BE2C (cell line): ENCODE results near the gene NEU4. TPM values are rescaled to one million over a fixed set of nuclear protein-coding genes. Genes with fewer than 3 reads are reported as not detected.
"Not testable (repeated sequence)": the region's sequence is repeated elsewhere in the genome, so short reads cannot be mapped to it uniquely, and the experiment has no call there.

ENCODE experiments used
- DNase-seq: peaks from one replicate; pipeline ENCODE4 v3.0.0-alpha.2; 2020
- H3K27me3 ChIP-seq: fragments of 250-450 bp; sonication (Bioruptor Pico); 2 replicates; pipeline ENCODE4 v1.5.1; 2020; ENCODE audit warnings: mild to moderate bottlenecking
- H3K36me3 ChIP-seq: fragments of 250-450 bp; sonication (Bioruptor Pico); 2 replicates; pipeline ENCODE4 v1.5.1; 2020; ENCODE audit warnings: mild to moderate bottlenecking
- H3K4me1 ChIP-seq: fragments of 250-450 bp; sonication (Bioruptor Pico); 2 replicates; pipeline ENCODE4 v1.5.1; 2020
- H3K4me3 ChIP-seq: 2 replicates; pipeline ENCODE4 v1.5.1; 2011; ENCODE audit warnings: low read depth, low read length
- H3K9me3 ChIP-seq: fragments of 250-450 bp; sonication (Bioruptor Pico); 2 replicates; pipeline ENCODE4 v1.5.1; 2020
- CTCF ChIP-seq: IDR thresholded peaks from 2 replicates; pipeline ENCODE4 v1.5.1; 2012; ENCODE audit warnings: mild to moderate bottlenecking, low read depth, low read length
- polyA plus RNA-seq: library from polyadenylated mRNA; unstranded; fragments of >200 nt; gene quantifications from one replicate; pipeline ENCODE4 v1.2.1, GENCODE V29; 2012; ENCODE audit warnings: low read depth, missing spikeins; ENCODE audit not compliant: insufficient read length, insufficient read depth

The NEU4 gene
- 8.5 TPM for polyA plus RNA-seq

- 0 out of 2 replicates have a peak, but pooled peaks have one; percentile 0 for TF ChIP-seq CTCF
- Histone ChIP-seq H3K36me3 (no peaks in the 10 kb centered on the region), H3K9me3 (no peaks in the 10 kb centered on the region), H3K4me3 (no peak within 1 kb of the TSS), H3K4me1 (peaks cover 32% of the 10 kb centered on the region), H3K27me3 (no peaks in the 10 kb centered on the region)
- peak; percentile 51 for DNase-seq
These were observed at the start of gene NEU4 for GRCh38 chr2:241808721-241809382. NEU4 (plus strand) TSS chr2:241809193; CDS start chr2:241814485, 5,292 bp downstream.

- Histone ChIP-seq H3K4me1 (peaks cover 15% of the 10 kb centered on the region), H3K36me3 (peaks cover 22% of the 10 kb centered on the region)
- H3K9me3 ChIP-seq, H3K27me3 ChIP-seq, DNase-seq, H3K4me3 ChIP-seq: not testable (repeated sequence)
These were observed 49.1 kb upstream of the NEU4 start for GRCh38 chr2:241759893-241760292.

- DNase-seq, result peak; percentile 14
- no peaks in the 10 kb centered on the region for H3K9me3 ChIP-seq
- peaks cover 17% of the 10 kb centered on the region for H3K4me1 ChIP-seq
- H3K36me3 ChIP-seq, result peaks cover 22% of the 10 kb centered on the region
- no peaks in the 10 kb centered on the region for H3K27me3 ChIP-seq
- no peak overlapping the region for H3K4me3 ChIP-seq
- TF ChIP-seq CTCF, result no peak
These were observed 48.7 kb upstream of the NEU4 start for GRCh38 chr2:241760301-241760771.

- DNase-seq, result peak; percentile 23
- H3K27me3 ChIP-seq, result no peaks in the 10 kb centered on the region
- no peaks in the 10 kb centered on the region for H3K9me3 ChIP-seq
- peaks cover 17% of the 10 kb centered on the region for H3K4me1 ChIP-seq
- H3K4me3 ChIP-seq, result no peak overlapping the region; the same call in 1 of the 2 replicates
- TF ChIP-seq CTCF, result no peak
- peaks cover 9% of the 10 kb centered on the region for H3K36me3 ChIP-seq
These were observed 46.6 kb upstream of the NEU4 start for GRCh38 chr2:241762321-241762932.

GRCh38 chr2:241762933-241763369 lies 46.0 kb upstream of the NEU4 start:
- TF ChIP-seq CTCF, result no peak
- DNase-seq, result peak; percentile 15
- H3K4me1 ChIP-seq, result peaks cover 19% of the 10 kb centered on the region

GRCh38 chr2:241763551-241764274 lies 45.3 kb upstream of the NEU4 start:
- Histone ChIP-seq H3K4me1 (peaks cover 26% of the 10 kb centered on the region), H3K9me3 (no peaks in the 10 kb centered on the region), H3K27me3 (no peaks in the 10 kb centered on the region), H3K4me3 (no peak overlapping the region), H3K36me3 (peaks cover 9% of the 10 kb centered on the region)
- TF ChIP-seq CTCF, result no peak
- no peak for DNase-seq

More at GRCh38 chr2:241762933-241763369, 46.0 kb upstream of the NEU4 start:
- peaks cover 9% of the 10 kb centered on the region for H3K36me3 ChIP-seq
- no peaks in the 10 kb centered on the region for H3K9me3 ChIP-seq
- no peak overlapping the region; the same call in 1 of the 2 replicates for H3K4me3 ChIP-seq
- H3K27me3 ChIP-seq, result no peaks in the 10 kb centered on the region
